NAMALWA (cell line): ENCODE measurements around the gene RFX4.

ENCODE experiments used
- DNase-seq: peaks from one replicate; pipeline ENCODE4 v3.0.0-alpha.2; 2015; ENCODE audit warnings: low spot score

RFX4 gene

GRCh38 chr12:106582641-106583230 is at the start of gene RFX4:
TSS of gene RFX4 (plus strand) at chr12:106583004. CDS start at chr12:106583321, 317 bp downstream.
- no peak for DNase-seq

GRCh38 chr12:106541201-106541600 is 41.6 kb upstream of the RFX4 start:
- no peak for DNase-seq

GRCh38 chr12:106551410-106551809 is 31.4 kb upstream of the RFX4 start:
- no peak for DNase-seq

GRCh38 chr12:106552228-106552627 is 30.6 kb upstream of the RFX4 start:
- no peak for DNase-seq

GRCh38 chr12:106564678-106565329 is 18.0 kb upstream of the RFX4 start:
- no peak for DNase-seq

GRCh38 chr12:106566771-106567170 is 16.0 kb upstream of the RFX4 start:
- DNase-seq = no peak

GRCh38 chr12:106573239-106573638 is 9.6 kb upstream of the RFX4 start:
- no peak for DNase-seq

- DNase-seq = no peak
Measured at GRCh38 chr12:106576848-106577247, 6.0 kb upstream of the RFX4 start.

- no peak for DNase-seq
Measured at GRCh38 chr12:106580671-106581508, 1.9 kb upstream of the RFX4 start.

- no peak for DNase-seq
Measured at GRCh38 chr12:106581543-106582248, 1.1 kb upstream of the RFX4 start.

GRCh38 chr12:106582249-106582591 is 584 bp upstream of the RFX4 start:
- no peak for DNase-seq

GRCh38 chr12:106583242-106584103 is 669 bp downstream of the RFX4 start:
- DNase-seq = no peak

GRCh38 chr12:106584104-106585064 is 1.6 kb downstream of the RFX4 start:
- no peak for DNase-seq

GRCh38 chr12:106585105-106585520 is 2.3 kb downstream of the RFX4 start:
- DNase-seq = no peak

- DNase-seq = no peak
Measured at GRCh38 chr12:106585521-106586277, 2.9 kb downstream of the RFX4 start.

- no peak for DNase-seq
Measured at GRCh38 chr12:106586278-106586802, 3.5 kb downstream of the RFX4 start.

GRCh38 chr12:106586803-106587684 is 4.2 kb downstream of the RFX4 start:
- no peak for DNase-seq

- DNase-seq = no peak
Measured at GRCh38 chr12:106588771-106589170, 6.0 kb downstream of the RFX4 start.
